ENCODE measurements around the gene TRIM71. TPM values are rescaled to one million over a fixed set of nuclear protein-coding genes. Genes with fewer than 3 reads are reported as not detected.

Gene TRIM71
- total RNA-seq, 1 donor from 2014 or later: 17.2 TPM

GRCh38 chr3:32842531-32842931, 24.7 kb downstream of the TRIM71 start:
- H3K4me1 Mint-ChIP-seq (ENCODE audit: low read depth, unreplicated experiment): peaks cover 53% of the 10 kb centered on the region
- H3K27me3 ChIP-seq (ENCODE audit: insufficient read depth, low read length): peaks cover 3% of the 10 kb centered on the region
- H3K9me3 Mint-ChIP-seq (ENCODE audit: unreplicated experiment): no peaks in the 10 kb centered on the region
- no peak overlapping the region for H2AFZ ChIP-seq (ENCODE audit: low read depth, low read length)
- no peak overlapping the region for H3K9ac ChIP-seq (ENCODE audit: low read length)
- TF ChIP-seq EZH2 (IDR thresholded peaks at IDR 0.05; ENCODE audit: insufficient read depth, low read length): no peak
- no peak for TF ChIP-seq CTCF (IDR thresholded peaks at IDR 0.05; ENCODE audit: insufficient read depth, low read depth, low read length)
- H3K27ac ChIP-seq (ENCODE audit: low read depth, low read length): no peak overlapping the region
- H3K4me2 ChIP-seq (ENCODE audit: low read length): peak overlapping the region; percentile 4
- no peak overlapping the region for H3K4me3 ChIP-seq (ENCODE audit: insufficient read depth, low read depth, low read length)
- no peaks in the 10 kb centered on the region for H3K27me3 Mint-ChIP-seq (ENCODE audit: low read depth, unreplicated experiment)
- H3K36me3 ChIP-seq (ENCODE audit: insufficient read depth, low read length): no peaks in the 10 kb centered on the region
- H3K9me3 ChIP-seq (ENCODE audit: insufficient read depth, low read depth, low read length): no peaks in the 10 kb centered on the region
- H3K36me3 Mint-ChIP-seq (ENCODE audit: low read depth, unreplicated experiment): no peaks in the 10 kb centered on the region
- peak overlapping the region; percentile 59 for H3K27ac Mint-ChIP-seq (ENCODE audit: unreplicated experiment)
- no peaks in the 10 kb centered on the region for H3K4me1 ChIP-seq (ENCODE audit: insufficient read depth, low read length)
- no peak overlapping the region for H3K4me3 Mint-ChIP-seq (ENCODE audit: unreplicated experiment)
- H4K20me1 ChIP-seq (ENCODE audit: insufficient read depth, low read length): no peaks in the 10 kb centered on the region
- DNase-seq (ENCODE audit: low read depth) (no peak), FAIRE-seq (no peak)
- H3K79me2 ChIP-seq (ENCODE audit: insufficient read depth, low read length): no peaks in the 10 kb centered on the region

DNA sequence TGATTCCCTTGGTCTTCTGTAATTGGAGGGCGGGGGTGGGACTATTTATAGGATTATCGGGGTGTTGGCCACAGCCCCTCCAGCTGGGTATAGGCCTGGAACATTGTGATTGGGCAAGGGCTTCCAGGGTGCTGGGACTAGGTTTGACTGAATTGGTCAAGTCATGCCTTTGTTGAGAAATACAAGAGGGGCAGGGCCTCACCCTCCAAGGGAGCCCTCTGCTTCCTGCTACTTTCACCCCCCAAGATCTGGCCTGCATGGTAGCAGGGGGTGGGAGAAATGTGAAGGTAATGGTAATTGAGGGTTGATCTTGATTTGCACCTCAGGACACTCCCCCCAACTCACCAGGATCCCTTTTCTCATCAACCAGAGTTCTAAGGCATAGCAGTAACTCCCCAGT, 25.2 kb downstream of the TRIM71 start:
- no peaks in the 10 kb centered on the region for H3K9me3 ChIP-seq (ENCODE audit: insufficient read depth, low read depth, low read length)
- Mint-ChIP-seq H3K27me3 (ENCODE audit: low read depth, unreplicated experiment) (no peaks in the 10 kb centered on the region), H3K4me3 (ENCODE audit: unreplicated experiment) (no peak overlapping the region), H3K9me3 (ENCODE audit: unreplicated experiment) (no peaks in the 10 kb centered on the region), H3K4me1 (ENCODE audit: low read depth, unreplicated experiment) (peaks cover 54% of the 10 kb centered on the region), H3K36me3 (ENCODE audit: low read depth, unreplicated experiment) (no peaks in the 10 kb centered on the region), H3K27ac (ENCODE audit: unreplicated experiment) (peak overlapping the region; percentile 18)
- no peaks in the 10 kb centered on the region for H3K79me2 ChIP-seq (ENCODE audit: insufficient read depth, low read length)
- no peak overlapping the region for H3K27ac ChIP-seq (ENCODE audit: low read depth, low read length)
- no peak overlapping the region for H3K4me3 ChIP-seq (ENCODE audit: insufficient read depth, low read depth, low read length)
- no peak overlapping the region for H3K9ac ChIP-seq (ENCODE audit: low read length)
- no peak overlapping the region for H3K4me2 ChIP-seq (ENCODE audit: low read length)
- no peak overlapping the region for H2AFZ ChIP-seq (ENCODE audit: low read depth, low read length)
- DNase-seq (ENCODE audit: low read depth) (no peak), FAIRE-seq (no peak)
- TF ChIP-seq CTCF (IDR thresholded peaks at IDR 0.05; ENCODE audit: insufficient read depth, low read depth, low read length) (no peak), EZH2 (IDR thresholded peaks at IDR 0.05; ENCODE audit: insufficient read depth, low read length) (no peak)
- H3K36me3 ChIP-seq (ENCODE audit: insufficient read depth, low read length): no peaks in the 10 kb centered on the region
- H4K20me1 ChIP-seq (ENCODE audit: insufficient read depth, low read length): no peaks in the 10 kb centered on the region
- H3K27me3 ChIP-seq (ENCODE audit: insufficient read depth, low read length): no peaks in the 10 kb centered on the region
- H3K4me1 ChIP-seq (ENCODE audit: insufficient read depth, low read length): no peaks in the 10 kb centered on the region

DNA sequence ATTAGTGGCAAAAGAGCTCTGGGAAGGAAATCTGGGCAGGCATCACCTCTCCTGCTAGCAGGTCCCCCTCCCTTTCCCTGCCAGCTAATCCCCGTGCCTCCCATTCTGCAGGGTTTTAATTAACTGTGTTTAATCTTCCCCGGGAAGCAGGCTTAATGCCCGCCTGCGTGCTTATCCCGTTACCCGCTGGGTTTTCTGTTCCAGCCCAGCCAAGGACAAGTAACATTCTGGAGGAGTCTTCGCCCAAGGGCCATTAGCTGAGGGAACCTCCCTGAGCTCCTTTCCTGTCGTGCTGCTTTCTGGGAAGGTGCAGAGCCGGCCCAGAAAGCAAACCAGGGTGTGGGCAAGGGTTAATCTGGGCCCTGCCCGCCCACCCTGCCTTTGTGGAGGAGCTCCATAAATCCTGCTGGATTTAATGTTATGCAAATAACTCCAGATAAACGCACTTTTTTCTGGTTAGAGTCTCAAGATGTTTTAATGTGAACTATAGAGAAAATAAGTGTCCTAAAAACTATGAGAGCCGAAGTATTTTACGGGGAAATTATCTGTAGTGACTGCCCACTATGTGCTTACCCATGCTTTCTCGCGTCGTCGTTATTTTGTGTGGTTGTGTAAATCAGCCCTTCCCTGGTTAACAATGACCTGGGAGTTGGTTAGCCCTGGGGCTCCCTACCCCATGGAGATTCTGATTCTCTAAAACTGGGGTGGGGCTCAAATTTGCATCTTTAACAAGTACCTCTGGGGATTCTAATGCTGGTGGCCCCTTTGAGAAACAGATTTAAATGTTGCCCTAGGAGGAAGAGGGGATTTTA, 25.9 kb downstream of the TRIM71 start:
- H3K9me3 Mint-ChIP-seq (ENCODE audit: unreplicated experiment): no peaks in the 10 kb centered on the region
- H3K4me1 Mint-ChIP-seq (ENCODE audit: low read depth, unreplicated experiment): peaks cover 59% of the 10 kb centered on the region
- H3K9ac ChIP-seq (ENCODE audit: low read length): no peak overlapping the region
- H3K27ac Mint-ChIP-seq (ENCODE audit: unreplicated experiment): peak overlapping the region; percentile 72
- DNase-seq (ENCODE audit: low read depth): no peak
- no peak overlapping the region for H3K4me3 ChIP-seq (ENCODE audit: insufficient read depth, low read depth, low read length)
- no peak overlapping the region for H3K4me3 Mint-ChIP-seq (ENCODE audit: unreplicated experiment)
- H3K27me3 Mint-ChIP-seq (ENCODE audit: low read depth, unreplicated experiment): no peaks in the 10 kb centered on the region
- no peaks in the 10 kb centered on the region for H3K36me3 ChIP-seq (ENCODE audit: insufficient read depth, low read length)
- FAIRE-seq: no peak
- no peak overlapping the region for H3K27ac ChIP-seq (ENCODE audit: low read depth, low read length)
- H3K36me3 Mint-ChIP-seq (ENCODE audit: low read depth, unreplicated experiment): no peaks in the 10 kb centered on the region
- no peak overlapping the region for H3K4me2 ChIP-seq (ENCODE audit: low read length)
- no peaks in the 10 kb centered on the region for H3K27me3 ChIP-seq (ENCODE audit: insufficient read depth, low read length)
- TF ChIP-seq EZH2 (IDR thresholded peaks at IDR 0.05; ENCODE audit: insufficient read depth, low read length): no peak
- no peaks in the 10 kb centered on the region for H3K79me2 ChIP-seq (ENCODE audit: insufficient read depth, low read length)
- H3K4me1 ChIP-seq (ENCODE audit: insufficient read depth, low read length): no peaks in the 10 kb centered on the region
- H4K20me1 ChIP-seq (ENCODE audit: insufficient read depth, low read length): no peaks in the 10 kb centered on the region
- no peaks in the 10 kb centered on the region for H3K9me3 ChIP-seq (ENCODE audit: insufficient read depth, low read depth, low read length)
- no peak overlapping the region for H2AFZ ChIP-seq (ENCODE audit: low read depth, low read length)

All from astrocyte (in vitro differentiated cells and primary cell).